HG02943 (cell line): Measurements from ENCODE around the gene PRRG2.

Source experiments
- ATAC-seq: cut with Tn5 transposase; IDR thresholded peaks from one replicate; pipeline ENCODE4 v1.9.1; 2021; ENCODE audit warnings: mild to moderate bottlenecking, low read depth, moderate library complexity; ENCODE audit not compliant: unreplicated experiment

Gene PRRG2

GRCh38 chr19:49556412-49557398 is 24.4 kb upstream of the PRRG2 start:
- ATAC-seq, result no peak

GRCh38 chr19:49557641-49558325 is 23.3 kb upstream of the PRRG2 start:
- ATAC-seq, result no peak

GRCh38 chr19:49558591-49558990 is 22.5 kb upstream of the PRRG2 start:
- ATAC-seq, result no peak

- ATAC-seq, result no peak
These were observed 21.7 kb upstream of the PRRG2 start for GRCh38 chr19:49559443-49559842.

DNA sequence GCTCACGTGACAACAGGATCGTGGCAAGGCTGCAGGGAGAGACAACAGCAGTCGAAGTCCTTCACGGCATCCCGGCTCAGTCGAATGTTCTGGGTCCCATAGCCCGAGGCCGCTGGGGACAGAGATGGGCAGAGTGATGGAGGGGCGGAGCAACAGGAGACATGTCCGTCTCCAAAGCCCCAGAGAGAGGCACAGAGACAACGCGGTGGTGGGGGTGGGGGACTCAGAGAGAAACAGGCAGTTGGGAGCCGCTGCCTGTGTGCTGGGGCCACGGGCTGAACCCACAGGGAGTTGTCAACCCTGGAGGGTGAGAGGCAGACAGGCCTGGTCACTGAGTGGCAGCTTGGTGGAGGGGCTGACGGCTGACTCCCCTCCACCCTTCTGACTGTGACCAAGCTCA is 21.2 kb upstream of the PRRG2 start:
- no peak for ATAC-seq

DNA sequence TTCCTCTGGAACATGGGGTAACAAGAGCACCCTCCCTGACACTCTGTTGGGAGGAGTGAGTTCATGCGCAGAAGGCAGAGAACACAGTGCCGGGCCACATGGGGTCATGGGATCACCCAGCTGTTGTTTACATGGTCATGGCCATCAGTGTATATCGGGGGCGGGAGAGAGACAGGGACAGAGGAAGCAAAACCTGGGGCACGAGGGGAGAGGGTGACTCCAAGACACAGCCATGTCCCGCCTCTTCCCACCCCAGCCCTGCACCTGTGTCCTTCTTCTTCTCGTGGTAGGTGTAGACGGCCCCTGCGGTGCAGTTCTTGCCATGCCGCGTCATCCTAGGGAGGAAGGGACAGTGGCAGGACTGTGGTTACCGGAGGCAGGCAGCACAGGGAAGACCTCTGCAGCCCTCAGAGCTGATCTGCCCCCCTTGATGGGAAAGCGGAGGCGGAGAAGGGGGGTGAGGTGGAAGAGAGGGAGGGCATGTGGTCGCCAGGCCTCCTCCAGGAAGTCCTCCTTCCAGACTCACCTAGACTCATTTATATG is 20.7 kb upstream of the PRRG2 start:
- ATAC-seq, result no peak

GRCh38 chr19:49564616-49565045 is 16.5 kb upstream of the PRRG2 start:
- no peak for ATAC-seq

- ATAC-seq, result no peak
These were observed 15.9 kb upstream of the PRRG2 start for GRCh38 chr19:49565261-49565660.

DNA sequence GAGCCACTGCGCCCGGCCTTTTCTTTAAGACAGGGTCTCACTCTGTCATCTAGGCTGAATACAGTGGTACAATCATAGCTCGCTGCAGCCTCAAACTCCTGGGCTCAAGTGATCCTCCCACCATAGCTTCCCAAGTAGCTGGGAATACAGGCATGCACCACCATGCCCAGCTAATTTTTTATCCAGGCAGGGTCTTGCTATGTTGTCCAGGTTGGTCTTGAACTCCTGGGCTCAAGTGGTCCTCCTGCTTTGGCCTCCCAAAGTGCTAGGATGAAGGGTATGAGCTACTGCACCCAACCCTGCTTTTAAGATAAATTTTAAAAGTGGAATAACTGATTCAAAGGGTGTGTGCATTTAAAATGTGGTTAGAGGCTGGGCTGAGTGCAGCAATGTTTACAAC is 14.8 kb upstream of the PRRG2 start:
- no peak for ATAC-seq

DNA sequence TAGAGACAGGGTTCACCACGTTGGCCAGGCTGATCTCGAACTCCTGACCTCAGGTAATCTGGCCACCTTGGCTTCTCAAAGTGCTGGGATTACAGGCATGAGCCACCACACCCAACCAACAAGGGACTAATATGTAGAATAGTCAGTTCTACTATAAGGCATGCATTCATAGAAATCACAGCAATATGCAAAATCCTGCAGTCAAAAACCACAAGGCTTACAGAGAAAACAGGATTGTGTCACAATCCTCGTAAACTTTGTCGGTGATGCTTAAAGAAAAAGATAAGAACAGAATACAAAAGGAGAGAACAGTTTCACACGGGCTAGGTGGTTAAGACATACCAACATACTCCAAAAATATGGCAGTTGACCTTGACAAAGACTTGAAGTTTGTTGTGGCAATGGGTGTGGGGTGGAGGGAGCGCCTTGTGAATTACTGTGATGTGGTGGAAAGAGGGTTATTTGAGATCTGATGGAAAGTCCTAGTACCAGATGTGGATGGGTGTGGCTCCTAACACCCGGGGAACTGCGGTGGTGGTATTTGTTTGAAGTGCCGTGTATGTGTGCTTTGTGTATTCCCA is 13.2 kb upstream of the PRRG2 start:
- no peak for ATAC-seq

DNA sequence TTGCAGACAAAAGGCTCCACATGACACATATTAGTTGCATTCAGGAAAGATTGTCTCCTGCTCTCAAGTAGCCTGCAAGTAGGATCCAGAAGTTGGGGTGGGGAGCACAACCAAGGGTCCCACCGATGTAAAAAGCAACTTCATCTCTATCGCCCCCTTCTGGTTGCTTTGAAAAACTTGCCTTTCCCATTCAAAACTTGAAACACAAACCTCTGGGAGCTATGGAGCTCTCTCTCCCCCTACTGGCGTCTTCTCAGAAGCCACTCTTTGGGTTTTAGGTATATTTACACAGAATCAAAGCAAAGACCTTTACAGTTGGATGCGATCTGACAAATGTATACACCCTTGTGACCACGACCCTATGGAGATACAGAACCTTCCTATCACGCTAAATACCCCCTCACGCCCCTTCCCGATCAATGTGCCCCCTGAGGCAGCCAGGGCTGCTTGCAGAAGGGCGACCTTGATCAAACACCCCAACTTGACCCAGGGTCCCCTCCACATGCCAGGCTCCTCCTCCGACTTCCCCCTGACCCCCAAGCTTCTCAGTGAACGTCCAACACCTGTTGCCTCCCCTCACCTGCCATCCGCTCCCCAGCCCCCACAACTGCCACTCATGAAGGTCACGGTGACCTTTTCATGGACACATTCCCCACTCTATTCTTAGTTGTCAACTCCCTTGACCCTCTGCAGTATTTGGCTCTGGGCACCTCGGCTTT is 10.8 kb upstream of the PRRG2 start:
- no peak for ATAC-seq

GRCh38 chr19:49570997-49571676 is 10.0 kb upstream of the PRRG2 start:
- ATAC-seq, result no peak

DNA sequence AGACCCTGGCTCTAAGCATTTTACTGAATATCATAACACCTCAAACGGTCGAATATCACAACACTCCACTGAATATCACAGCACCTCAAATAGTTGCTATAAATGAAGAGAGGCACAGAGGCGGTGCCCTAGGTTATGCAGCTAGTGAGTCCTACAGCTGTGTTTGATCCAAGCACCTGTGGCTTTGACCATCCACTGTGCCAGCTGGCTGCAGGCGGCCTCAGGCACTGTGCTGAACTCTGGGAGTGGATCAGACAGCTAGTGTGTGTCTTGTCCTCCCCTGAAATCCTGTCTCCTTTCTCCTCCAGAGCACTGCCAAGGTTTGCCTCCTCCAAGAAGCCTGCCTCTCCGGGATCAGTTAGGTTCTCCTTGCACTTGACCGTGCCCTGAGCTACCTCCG is 8.1 kb upstream of the PRRG2 start:
- ATAC-seq, result no peak

DNA sequence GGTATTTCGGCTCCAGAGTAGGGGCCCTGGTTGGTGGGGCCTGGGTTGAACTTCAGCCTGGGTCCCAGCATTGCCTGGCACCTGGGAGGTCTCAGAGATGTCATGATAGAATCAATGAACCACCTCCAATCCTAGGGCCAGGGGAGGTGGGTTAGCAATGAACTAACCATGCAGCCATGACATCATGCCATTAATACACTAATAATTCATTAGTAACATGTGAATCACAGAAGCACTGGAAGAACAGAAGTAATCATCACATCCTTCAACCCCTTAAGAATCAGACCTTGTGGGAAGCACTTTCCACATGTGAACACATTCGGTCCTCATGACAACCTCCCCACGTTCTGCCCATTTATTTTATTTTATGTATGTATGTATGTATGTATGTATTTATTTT is 7.7 kb upstream of the PRRG2 start:
- ATAC-seq, result no peak

GRCh38 chr19:49574206-49574755 is 6.8 kb upstream of the PRRG2 start:
- no peak for ATAC-seq

DNA sequence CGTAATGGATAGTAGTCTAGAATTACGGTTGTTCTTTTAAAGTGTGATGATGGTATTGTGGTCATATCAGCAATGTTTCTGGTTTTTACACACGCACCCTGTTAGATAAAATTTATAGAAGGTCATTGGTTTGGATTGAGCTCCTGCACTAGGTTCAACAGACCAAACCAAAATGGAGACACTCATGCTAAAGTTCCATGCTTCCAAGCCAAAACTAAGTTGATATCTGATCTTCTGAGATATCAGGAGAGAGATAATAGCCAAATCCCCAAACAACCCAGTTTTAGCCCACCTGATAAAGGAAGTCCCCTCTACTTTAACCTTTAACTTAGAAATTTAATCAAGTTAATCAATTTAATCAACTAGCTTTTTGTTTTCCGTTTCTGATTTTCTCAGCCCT is 1.9 kb upstream of the PRRG2 start:
- no peak for ATAC-seq

- ATAC-seq, result no peak
These were observed 1.2 kb upstream of the PRRG2 start for GRCh38 chr19:49579947-49580263.

DNA sequence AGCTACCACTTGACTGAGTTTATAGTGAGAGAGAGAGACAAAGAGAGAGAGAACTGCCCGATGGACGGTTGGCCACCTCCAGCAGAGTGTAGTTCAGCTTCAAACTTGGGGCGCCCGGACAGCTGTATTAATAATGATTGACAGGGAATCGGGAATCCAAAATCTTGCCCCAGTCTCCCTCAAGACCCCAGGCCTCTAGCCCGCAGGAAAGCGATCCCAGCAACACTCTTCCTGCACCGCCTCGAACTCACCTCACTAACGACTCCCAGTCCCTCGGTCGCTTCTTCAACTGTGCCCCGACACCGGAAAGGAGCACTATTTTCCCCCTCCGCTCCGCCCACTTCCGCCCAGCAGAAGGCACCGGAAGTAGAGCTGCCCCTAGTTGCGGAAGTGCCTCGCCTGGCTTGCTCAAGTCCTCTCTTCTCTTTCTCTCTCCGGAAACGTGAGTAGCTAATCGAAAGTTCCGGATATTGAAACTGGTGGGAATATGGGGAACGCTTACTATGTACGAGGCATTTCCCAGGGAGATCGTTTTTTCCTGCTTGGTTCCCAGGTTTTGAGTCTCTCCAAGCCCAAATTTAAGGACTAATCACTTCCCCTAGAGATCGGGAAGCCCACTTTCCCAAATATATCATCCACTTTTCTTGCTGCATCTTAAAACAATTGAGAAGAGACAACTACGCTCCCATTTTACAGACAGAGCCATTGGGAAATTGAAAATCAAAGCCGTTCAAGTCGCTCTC is 681 bp upstream of the PRRG2 start, which contains the start of gene NOSIP:
TSS of gene NOSIP (minus strand) at position 293 of the 743 bp plus-strand sequence. CDS start 19,865 bp downstream, outside the sequence.
- ATAC-seq, result peak; percentile 79

DNA sequence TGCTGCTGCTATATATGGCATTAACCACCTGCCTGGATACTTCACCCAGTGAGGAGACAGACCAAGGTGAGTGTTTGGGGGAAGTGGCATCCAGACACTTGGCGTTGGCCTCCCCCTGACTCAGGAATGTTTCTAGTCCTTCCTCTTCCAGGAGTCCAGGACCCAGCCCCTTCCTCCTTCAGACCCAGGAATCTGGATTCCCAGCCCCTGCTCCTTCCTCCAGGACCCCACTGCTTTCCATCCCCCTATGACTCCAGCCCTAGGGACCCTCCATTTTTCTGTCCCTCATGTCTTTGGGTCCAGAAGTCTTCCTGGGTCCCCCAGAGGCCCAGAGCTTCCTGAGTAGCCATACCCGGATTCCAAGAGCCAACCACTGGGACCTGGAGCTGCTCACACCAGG is 2.1 kb downstream of the PRRG2 start:
- ATAC-seq, result no peak
